COLO829 (cell line): ENCODE results near the gene TLE1.
A peak's percentile ranks its signal among the peaks of the same experiment; 100 is the strongest.

ENCODE experiments used
- DNase-seq: peaks from one replicate; pipeline ENCODE4 v3.0.0; 2012; ENCODE audit warnings: low spot score

Gene TLE1

DNA sequence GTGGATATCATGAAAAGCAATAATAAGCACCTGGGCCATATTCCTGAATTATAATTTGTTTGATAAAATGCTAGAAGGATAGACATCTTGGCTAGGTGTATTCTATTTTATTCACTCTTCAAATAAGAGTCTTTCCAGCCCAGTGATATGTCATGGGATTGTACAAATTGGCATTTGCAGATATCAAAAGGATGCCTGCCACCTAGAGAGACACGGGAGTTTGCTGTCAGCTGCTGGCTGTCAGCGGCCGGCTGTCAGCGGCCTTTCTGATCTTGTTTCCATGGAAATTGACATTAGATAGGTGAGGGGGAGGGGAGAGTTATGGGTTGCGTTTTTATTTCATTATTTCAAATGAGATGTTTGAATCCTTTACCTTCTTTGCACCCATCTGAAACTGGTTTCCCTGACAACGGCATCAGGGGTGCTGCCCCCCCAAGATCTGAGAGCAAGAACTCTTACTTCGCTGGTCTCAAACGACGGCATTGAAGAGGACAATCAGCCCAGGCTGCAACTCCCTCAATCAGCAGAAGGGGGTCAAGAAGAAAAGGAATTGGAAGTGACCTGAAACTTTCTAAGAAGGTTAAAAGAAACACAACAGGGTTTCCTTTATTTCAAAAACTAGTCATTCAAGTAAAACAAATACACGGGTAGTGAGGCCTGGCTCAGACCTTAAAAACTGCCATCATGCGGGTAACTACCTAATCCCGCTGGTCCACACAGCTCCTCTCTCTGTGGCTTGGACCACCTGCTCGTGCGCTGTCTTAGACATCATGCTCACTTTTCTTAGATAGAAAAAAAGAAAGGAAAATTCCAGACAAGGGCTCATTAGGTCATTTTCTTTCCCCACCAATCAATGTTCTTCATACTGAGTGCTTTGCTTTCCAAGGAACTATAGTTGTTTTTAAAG, 115.7 kb downstream of the TLE1 start:
- DNase-seq = no peak

DNA sequence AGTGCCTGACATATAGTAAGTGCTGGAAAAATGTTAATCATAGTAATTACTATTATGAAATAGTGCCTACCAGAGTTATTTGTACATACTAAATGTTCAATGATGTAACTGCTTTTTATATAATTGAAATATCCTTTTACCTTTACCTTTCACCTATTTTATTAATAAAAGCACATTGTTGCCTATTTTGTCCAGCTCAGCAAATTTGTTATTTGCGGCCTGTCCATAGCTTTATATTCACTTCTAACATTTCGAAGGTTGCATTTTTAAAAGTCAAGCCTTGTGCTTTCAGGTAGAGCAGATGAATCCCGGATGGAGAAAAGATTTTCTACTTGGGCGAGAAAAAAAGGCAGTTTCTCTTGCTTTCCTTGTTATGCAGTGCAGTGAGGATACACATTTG, 119.3 kb downstream of the TLE1 start:
- no peak for DNase-seq

DNA sequence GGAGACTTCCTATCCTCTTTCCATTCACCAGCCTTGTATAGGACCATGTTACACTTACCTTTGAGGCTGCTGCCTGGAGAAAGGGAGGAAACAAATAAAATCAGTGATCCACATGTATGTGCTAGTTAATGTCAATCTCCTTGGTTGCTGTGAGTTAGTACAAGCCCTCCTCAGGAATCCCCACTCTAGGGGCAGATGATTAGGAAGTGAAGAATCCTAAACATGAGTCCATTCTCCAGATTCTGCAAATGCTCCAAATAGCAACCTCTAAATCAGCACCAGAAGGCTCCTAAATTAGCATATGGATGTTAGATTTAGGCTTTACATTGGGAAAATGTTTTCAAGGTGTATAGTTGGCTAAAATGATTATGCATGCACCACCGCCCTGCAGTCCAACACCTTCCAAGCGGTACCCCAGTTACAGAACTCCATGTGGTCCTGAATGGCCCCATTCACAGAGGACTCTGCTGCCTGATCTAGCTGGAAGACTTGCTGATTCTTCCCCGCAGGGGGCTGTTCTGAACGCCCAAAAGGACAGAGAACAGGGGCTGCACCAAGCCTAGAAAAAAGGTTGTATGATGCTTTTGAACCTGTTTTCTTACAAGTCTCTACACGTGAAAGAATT, 123.2 kb downstream of the TLE1 start:
- DNase-seq = no peak

DNA sequence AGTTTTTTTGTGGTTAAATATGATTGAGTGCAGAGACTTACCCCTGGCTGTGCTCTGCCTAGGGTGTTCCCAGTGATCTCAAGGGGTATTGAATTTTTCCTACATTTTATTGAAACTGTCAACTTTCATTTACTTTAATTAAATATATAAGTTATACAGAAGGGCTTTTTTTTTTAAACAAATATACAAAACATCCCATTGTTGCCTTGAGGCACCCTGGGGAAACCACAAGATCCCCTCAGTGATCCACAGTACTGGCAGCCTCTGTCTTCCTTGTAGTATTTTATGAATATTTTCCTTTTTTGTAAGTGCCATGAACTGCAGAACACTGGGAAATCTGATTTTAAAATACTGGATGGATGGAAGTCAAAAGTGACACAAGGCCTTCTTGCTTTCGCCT, 123.7 kb downstream of the TLE1 start:
- peak; percentile 58 for DNase-seq

DNA sequence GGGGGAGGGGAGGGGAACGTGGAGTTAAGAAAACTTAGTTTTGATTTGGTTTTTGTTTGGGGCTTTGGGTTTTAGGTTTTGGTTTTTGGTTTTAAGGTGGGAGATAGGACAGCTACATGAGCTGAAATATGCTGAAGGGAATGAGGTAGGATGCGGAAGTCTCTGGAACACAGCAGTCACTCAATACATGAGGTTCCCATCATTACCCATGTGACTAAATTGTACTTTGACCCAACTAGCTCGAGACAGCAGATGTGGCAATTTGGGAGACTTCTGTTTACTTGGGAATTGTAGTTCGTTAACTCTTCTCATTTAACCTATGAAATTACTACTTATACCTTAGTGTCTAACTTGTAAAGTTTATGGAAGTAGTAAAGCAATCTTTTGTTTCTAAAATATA, 124.2 kb downstream of the TLE1 start:
- no peak for DNase-seq

DNA sequence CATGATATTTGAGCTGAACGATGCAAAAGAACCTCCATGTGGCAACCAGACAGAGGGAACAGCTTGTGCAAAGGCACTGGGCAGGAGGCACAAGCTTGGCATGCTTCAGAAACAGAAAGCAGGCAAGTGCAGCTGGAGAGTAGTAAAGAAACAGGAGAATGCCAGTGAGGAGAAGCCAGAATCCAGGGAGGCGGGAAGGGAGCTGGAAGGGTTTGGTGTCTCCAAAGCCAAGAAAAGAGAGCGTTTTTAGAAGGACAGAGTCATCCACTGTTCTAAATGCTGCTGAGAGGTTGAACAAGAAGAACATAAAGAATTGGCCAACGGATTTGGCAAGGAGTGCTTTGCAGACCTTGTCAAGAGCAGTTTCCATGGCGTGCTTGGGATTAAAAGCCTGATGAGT, 124.7 kb downstream of the TLE1 start:
- DNase-seq = no peak

DNA sequence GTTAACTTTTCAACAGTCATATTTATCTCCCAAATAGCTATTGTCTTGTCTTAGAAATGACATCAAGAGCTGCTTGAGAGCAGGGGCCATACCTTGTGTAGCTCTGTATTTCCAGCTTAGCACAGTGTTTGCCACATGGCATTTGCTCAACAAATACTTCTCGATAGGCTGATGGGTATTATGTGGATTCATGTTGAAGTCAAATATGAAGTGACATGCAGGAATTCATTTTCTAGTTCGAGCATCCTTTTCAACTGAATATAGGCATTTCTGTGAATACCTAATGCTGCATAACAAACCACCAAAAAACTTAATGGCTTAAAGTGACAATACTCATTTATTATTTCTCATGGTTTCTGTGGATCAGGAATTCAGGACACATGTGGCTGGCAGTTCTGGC, 125.6 kb downstream of the TLE1 start:
- no peak for DNase-seq

DNA sequence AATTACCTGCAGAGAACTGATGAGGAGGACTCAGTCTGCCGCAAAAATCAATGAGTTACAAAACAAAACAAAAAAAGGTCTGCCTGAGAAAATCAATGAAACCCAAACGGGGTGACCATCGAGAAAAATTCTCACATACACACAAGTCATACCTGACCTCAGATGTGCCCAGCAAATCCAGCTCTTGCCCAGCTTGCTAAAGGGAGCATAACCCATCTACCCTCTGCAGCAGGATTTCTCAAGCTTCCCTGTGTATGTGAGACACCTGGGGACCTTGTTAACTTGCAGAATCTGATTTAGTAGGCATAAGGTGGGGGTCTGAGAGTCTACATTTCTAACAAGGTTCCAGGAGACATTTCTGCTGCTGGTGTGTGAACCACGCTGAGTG, 126.3 kb downstream of the TLE1 start:
- DNase-seq = no peak

DNA sequence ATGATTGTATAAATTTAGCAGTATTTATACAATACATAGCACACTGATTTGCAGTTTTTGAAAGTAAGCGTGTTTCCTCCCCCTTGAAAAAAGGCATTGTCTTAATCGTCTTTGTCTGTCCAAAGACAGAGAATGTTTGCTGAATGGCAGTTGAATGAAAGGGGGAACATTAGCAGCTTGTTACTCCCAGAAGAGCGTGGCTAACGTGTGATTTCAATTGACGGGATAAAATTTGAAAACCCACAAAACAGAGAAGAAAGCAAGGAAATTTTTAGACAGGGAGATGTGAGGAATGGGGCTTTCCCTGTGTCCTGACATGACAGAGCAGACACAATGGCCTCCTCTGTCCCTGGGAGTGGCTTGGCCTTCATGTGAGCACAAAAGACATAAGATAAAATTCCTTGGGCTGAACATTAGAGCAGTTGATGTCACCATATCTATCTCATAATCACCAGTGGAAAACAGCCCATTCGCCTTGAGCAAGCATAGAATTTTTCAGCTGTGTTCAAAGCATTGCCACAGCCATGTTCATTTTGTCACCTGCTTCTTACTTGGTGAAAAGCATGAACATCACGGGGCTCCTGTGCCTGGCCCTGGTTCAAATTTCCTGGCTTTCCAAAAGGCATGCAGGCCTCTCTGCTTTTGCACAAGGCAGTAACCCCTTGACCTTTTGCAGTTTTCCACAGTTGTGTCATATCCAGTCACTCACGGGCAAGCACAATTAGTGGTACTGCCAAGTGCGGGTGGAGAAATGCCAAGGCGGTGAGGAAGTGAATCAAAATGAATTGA, 126.9 kb downstream of the TLE1 start:
- DNase-seq = peak; percentile 71

DNA sequence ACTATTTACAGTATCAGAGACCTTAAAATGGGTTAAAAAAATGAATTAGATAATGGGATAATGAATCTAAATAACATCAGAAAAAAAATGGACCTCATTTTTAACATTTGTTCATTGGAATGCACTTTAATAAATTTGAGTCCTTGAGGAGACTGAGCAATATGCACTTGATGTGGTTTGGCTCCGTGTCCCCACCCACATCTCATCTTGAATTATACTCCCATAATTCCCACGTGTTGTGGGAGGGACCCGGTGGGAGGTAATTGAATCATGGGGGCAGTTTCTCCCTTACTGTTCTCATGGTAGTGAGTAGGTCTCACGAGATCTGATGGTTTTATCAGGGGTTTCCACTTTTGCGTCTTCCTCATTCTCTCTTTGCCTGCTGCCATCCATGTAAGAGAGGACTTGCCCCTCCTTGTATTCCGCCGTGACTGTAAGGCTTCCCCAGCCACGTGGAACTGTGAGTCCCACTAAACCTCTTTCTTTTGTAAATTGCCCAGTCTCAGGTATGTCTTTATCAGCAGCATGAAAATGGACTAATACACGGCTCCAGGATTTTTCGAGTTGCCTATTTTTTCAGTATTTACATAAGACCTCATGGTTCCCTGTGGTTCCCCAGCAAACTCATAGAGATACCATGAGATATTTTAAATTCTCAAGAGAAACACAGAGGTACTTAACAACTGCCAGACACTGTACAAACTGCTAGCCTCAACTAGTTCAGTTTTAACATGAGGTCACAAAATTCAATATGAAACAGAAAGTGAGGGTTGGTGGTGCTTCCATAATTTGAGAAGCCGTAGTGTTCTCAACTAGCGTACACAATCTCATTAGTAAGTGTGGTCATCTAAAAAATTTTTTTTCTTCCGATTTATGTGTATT, 128.3 kb downstream of the TLE1 start:
- DNase-seq = no peak

DNA sequence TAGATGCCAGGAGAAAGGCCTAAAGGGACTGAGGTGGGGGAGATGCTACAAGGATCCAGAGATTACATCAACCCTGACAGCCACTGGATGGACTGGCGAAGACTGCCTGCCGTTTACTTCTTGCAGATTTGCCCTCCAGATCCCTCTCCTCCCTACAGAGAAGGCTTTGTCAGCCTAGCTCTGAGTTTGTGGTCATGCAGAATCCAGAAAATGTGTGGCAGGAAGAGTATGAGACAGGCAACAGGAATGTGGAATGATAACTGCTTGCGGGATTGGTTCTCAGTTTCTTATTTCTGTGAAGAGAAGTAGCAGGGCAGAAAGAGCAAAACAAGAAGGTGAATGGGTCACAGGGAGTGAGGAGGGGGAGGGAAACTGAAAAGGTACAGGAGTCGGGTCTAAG, 129.6 kb downstream of the TLE1 start:
- peak; percentile 80 for DNase-seq

DNA sequence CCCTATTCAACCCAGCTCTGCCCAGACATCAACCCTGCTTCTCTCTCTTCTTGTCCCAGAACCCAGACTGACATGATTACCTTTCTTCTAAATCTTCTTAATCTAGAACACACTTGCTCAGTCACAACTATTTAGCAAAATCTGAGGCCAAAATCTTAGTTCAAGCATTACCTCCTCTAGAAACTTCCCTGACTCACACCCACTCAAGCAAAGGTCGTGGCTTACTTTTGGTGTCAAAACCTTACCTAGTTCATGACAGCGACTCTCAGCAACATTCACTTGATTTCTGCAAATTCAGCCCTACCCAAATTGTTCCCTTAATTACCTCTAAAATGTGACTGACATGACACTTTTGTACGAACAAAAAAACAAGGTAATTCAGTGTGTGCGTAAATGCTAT, 130.2 kb downstream of the TLE1 start:
- no peak for DNase-seq

DNA sequence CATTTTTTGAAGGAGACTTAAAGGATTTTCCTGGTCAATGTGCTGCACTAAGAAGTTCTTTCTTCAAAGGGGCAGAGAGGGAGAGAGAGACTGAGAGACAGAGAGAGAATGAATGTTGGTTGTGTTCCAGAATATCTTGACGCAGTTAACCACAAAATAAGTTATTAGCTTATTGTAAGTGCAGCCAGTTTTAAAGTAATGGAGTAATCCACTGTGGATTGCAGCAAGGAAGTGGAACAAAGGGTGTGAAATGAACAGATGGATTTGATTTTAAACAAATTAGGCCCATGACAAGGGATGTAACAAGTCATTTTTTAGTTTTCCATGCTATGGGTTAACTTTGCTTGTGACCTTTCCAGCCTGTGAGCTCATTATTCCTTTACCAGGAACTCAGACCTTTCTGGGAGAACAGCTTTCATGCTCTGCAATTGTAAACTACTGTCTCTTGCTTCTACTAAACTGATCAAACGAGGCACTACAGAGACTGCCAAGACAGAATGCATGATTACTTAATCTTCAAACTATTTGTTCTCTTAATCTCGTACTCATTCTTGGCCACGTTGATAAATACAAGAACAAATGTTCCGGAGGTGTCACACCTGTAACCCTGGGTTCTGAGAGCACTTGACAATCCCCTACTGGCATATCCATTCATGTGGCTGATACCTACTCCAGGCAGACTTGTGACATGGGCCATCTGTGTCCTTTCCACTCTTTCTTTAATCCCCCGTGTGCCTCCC, 131.1 kb downstream of the TLE1 start:
- DNase-seq = peak; percentile 53

DNA sequence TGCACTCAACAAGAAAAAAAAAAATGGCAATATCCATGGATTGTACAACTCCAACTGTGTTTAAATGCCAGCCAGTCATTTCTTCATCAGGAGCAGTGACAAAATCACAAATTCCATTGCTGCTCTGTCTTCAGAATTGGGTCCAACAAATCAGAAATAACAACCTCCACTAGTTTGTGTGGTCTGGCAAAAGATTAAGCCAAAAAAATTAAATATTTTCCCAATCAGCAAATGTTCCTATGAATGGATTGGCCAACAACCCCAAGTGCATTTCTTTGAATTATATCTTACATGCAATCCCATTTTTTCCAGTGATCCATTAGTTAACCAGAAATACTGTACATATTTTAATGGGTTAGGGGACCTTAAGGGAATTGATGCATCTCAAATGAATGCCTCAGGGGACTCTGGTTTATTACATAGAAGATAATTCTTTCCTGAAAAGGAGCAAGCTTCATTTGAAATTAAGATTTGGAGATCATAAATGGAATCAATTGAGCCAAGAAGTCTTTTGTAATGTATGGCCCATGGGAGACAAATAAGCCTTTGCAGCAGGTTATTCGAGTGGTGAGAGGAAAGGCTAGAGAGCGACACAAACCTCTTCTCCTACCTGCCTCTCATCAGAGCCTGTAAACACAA, 131.8 kb downstream of the TLE1 start:
- DNase-seq = peak; percentile 26

DNA sequence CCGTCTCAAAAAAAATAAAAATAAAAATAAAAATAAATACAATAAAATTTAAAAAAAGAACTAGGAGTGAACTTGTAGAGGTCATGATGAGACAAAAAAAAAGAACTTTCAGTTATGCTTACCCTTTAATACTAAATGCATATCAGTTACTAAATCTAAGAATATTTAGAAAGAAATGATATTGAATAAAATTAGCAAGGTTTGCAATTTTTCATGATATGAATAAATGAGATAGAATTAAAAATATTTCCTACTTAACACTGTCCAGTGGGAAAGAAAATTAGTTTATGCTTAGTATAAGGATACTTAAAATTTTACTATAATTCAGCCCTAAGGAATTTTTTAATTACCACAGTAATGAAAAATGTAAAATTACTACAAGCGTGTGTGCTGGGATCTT, 132.4 kb downstream of the TLE1 start:
- no peak for DNase-seq

DNA sequence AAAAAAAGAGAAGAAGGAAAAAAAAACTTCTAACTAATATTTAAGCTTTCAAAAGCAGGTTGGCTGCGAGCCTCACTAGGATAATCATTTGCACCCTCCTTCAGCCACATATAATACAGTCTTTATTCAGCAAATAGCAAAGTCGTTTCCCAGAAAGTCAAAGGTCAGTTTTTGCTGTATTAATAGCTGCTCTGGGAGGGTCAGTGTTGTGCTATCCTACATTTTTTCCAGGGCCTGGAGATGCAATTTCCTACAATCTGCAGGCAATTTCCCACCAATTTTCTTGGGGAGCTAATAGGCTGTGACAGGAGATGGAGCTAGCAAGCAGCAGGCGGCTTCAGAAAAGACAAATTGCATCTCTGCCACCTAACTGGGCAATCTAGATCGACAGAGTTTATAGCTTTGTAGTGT, 136.8 kb downstream of the TLE1 start:
- DNase-seq = peak; percentile 57

DNA sequence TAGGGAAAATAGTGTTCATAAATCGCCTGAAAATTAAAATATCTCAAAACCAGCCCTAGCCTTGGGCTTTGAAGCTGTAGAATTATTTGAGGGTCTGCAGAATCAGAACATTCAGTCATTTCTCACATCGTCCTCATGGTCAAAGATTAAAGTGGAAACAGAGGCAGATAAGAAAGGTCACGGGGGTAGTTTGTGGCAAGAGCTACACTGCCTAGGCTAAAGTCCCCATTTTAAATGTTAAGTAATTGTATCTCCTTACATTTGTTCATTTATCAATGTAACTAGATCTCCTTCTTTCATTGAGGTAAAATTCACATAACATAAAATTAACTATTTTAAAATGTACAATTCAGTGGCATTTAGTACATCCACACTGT, 139.2 kb downstream of the TLE1 start:
- DNase-seq = no peak

DNA sequence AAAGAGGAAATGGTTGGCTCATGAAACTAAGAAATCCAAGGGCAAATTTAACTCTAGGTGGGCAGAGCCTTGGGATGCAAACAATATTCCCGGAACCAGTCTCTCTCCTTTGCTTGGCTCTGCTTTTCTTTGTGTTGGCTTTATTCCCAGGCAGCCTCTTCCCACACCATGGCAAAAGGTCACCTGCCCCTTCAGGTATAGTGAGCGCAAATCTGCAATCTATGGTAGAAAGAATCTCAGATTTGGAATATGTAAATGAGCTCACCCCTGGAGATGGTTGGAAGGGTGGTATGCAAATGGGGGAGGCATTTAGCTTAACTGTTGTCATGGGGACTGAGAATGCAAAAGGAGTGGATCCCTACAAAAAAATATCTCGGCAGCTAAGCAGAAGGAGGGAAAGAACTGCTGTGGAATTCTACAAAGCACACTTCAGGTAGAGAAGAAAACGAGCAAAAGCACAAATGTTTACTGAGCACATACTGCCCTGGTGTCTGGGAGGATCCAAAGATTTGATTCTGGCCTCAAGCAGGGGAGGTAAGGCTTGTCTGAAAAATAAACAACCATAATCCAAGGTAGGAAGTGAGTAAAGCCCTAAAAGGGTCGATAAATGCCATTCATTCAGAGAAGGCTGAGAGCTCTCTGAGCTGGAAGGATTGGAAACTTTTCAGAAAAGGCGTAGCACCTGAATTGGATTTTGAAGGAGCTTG, 139.7 kb downstream of the TLE1 start:
- no peak for DNase-seq

DNA sequence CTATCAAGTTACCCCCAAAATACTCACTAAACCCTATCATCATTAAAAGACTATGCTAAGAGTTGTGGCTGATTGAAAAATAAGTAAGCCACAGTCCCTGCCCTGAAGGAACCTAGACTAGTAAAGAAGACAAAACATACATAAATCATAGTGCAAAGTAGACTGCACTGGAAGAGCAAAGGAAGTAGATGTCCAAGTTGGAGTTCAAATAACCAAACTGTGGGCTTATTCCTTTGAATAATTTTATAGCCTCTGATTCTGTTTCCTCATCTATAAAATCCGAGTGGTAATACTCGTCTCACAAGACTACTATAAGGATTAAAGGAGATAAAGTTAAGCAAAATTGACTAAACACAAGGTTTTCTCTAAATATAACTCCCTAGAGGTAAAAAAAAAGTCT, 140.4 kb downstream of the TLE1 start:
- no peak for DNase-seq

DNA sequence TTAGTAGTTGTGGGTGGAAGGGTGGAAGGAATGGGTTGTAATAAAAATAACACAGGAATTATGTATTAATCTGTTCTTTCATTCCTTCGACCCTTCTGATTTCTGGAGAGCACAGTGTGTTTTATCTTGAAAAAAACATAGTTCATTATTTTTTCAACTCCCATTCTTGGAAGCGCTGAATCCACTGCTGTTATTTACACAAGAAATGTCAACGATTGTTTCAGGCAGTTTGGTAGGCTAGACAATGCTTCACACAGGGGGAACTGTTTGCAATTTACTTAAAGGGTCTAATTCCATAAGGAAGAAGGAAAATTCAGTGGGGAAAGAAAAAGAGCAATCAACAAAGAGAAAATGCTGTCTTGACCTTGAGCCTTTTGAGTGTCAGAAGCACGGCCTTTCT, 142.9 kb downstream of the TLE1 start:
- no peak for DNase-seq
